CD4-positive, alpha-beta T cell treated with Interleukin-15 for 1 hour (primary cell): ENCODE measurements around the gene WASF3.

Experiments
- DNase-seq: peaks from one replicate; pipeline ENCODE4 v3.0.0-alpha.2; 2020

The WASF3 gene

DNA sequence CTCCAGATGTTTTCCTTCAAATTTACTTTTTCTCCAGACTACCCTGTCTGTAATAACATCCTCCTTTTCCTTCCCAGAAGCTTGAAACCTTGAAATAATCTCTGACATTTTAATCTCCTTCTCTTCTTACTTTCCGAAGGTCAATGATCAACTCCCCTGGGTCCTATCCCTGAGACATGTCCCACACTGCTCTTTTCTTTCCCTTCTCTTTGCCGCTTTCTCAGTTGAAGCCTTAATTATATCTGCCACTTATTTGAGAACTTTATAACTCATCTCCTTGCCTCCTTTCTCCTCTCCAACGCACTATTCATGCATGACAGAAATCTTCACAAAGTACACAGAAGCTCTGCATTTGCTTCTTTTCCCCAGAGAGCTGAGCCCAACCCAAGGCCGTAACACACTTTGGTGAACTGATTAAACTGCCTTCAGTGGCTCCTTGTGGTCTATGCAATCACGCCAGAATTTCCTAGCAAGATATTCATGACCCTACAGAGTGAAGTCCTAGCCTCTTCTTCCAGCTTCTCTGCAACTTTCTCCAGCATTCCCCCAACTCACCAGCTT lies 9.2 kb upstream of the WASF3 start:
- DNase-seq: no peak

DNA sequence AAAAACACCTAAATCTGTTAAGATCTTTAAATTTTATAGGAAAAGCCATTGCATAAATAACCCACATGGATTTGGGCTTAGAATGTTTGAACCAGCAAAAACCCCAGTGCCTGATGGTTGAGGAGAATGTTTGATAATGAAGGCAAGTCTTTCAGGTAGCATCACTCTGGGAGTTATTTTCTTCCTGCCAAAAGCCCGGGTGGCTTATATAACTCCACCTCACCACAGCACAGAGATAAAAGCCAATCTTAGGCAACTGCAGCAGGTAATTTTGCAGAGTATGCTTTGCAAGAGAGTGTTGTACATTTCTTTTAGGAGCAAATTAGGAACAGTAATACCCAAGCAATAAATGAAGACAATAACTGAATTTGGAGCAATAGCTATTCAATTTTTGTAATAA lies 7.8 kb upstream of the WASF3 start:
- no peak for DNase-seq

DNA sequence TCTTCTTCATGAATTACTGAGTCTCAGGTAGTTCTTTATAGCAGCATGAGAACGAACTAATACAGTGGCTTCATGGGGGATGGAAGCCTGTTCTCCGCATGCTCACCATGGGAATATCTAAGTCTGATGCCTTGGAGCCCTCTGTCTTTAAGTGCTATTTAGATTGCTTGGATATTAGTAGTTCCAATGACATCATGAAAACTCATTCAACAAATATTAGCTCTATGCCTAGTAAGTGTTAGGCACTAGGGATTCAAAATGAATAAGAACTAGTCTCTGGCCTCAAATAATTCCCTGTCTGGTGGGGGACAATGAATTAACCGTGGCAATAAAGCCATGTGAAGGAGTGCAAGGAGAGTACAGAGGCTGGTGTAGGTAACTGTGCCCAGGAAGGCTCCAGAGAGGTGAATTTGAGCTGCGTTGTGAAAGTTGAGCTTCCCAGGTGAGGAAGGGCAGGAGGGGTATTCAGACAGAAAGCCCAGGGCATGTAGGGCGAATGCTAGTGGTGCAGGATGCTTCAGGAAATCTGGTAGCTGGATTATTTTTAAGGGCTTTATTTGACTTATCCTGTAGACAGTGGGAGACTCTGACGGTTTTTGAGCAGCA lies 6.1 kb upstream of the WASF3 start:
- DNase-seq: no peak

DNA sequence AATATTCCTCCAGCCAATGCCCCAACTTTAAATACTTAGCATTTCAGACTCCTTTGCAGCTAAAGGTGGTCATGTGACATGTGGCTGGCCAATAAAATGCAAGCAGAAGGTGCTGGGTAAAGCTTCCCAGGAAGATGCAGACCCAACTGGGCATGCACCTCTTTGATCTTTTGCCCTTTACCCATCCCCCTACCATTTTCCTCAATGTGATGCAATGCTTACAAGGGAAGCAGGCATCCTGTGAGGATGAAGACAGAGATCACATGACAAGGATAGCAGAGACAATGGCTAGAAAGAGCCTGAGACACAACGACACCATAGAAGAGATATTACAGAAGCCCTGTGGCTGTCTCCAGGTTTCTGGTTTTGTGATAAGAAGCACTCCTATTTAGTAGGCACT lies 2.1 kb upstream of the WASF3 start:
- no peak for DNase-seq

DNA sequence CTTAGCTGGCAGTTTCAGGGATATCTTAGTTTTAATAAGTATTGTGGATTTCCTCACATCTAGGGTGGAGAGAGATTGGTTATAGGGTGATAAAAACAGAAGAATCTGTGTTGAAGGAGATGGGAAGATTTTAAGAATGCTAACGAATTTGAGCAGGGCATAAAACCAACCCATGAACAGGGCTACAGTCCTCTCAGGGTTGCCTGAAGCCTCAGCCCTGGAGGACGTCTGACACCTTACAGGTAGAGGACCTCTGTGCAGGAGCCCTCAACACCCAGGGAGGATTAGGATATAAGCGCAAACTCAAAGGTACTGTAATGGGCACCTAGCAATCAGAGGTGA lies 461 bp upstream of the WASF3 start:
- no peak for DNase-seq

DNA sequence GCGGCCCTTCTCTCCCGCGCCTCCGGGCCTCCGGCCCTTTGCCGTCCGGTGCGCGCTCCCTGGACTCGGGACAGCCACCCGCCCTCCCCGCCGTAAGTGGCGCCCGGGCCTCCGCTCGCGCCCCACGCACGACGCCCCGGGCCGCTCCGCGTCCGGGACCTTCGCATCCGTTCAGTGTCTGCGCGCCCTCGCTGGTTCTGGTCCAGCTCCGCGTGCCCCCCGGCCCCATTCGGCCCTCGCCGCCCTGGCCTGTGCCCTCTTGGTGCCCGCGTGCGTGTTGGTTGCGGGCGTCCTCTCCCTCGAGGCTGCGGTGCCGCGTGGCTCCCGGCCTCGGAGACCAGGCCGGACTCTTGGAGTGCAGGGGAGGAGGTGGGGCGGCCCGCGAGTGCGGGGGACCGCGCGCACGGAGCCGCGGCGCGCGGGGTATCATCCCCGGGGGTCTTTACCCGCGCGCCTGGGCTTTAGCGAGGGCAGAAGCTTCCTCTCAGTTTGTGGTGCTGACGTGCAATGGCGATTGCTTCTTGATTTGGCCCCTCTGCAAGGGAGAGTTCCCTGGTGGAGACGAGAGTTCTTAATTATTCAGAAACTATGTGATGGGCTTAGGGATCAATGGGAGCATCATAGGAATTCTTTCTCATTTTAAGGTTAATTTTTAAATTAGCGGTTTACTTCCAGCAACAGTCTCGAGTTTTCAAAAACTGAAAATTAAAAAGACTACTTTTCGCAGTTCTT lies 757 bp downstream of the WASF3 start:
- no peak for DNase-seq

DNA sequence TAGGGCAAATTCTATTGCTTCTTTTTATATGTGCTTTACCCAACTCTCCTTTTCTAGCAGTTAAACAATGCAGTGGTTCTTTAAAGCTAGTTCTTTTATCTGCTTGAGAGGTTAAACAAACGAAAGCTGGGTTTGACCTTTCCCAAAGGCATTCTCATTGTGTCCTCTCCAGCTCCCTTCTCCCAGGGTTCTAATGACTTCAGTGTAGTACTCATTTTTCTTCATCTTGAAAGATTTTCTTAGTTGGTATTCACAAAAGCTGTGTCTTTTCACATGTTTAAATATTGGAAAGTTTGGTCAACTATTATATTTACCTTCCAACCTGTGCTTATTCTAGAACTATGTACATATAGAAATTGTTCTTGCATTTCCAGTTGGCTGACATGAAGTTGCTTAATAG lies 1.5 kb downstream of the WASF3 start:
- DNase-seq: no peak

DNA sequence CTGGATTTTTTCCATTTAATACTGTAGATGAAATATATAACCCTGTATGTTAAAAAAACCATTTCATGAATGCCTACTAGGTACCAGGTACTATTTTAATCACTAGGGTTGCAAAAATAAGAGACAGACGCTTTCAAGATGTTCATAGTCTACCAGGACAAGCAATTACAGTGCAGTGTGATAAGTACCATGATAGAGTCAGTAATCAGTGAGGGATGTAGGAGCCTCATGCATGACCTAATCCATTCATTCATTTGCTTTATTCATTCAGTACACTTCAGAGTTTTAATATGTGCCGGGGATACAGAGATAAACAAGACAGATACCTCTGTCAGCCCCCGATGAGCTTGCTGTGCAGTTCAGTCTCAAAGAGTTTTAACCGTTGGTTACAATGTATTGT lies 3.0 kb downstream of the WASF3 start:
- no peak for DNase-seq

DNA sequence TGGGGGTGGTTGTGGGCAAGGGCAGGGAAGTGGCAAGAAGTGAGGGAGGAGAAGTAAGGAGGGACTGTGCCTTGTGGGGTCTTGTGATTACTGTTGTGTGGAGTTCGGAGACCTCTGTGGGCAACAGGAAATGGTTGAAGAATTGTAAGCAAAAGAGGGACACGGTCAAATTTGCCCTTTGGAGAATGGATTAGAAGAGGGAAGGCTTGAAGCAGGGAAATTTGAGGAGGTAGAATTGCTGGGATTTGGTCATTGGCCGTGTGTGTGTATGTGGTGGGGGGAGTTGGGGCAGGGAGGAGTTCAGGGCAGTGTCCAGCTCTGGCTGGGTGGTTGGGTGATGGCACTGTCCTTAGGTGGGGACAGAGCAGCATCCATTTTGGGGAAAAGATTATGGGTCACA lies 3.6 kb downstream of the WASF3 start:
- no peak for DNase-seq

DNA sequence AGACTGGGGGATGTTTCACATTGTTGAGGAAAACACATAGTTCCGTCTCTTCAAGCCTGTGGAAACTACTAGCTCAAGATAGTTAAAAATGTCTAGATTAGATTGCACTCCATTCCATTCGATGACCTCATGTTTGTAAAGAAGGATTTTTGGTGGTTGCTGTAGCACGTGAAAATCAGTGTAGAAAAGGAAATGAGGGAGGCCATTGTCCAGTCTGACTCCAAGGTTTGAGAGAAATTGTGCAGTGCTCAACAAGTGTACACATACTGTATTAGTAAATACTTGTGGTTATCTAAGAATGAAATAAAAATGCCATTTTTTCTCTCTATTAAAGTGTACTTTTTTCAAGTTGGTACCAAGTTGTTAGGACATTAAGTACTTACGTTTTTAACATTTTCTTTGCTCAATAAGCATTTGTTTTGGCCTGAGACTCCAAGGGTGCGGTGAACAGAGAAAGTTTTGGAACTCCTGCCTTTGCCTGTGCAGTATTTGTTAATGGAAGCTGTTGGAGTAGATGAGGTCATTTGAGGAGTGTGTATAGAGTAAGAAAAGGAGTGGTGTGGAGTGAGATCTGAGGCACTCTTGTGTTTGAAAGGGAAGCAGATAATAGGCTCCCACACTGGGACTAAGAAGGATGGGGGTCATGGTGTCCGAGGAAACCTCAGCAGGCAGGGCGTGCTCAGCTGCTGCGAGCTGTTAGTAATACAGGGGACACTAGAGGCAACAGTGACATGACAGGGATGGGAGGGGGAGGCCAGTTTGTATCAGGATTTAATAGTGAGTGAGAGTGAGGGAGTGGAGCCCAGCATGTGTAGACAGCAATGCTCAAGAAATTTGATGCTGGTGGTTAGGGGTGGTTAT lies 4.4 kb downstream of the WASF3 start:
- DNase-seq: no peak

DNA sequence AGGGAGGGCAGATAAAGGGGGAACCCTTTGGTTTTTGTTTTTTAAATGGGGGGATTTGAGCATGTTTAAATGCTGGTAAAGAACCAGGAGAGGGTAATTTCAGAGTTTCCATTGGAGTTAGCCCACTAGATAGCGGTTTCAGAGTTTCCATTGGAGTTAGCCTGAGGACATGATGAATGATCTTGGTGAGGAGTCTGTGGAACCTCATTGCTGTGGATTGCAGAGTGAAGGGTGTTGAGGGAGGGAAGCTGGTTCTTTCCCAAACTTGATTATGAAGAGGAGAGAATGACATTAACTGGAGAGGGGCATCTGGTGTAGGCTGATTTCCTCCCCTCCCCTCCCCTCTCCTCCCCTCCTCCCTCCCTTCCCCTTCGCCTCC lies 5.0 kb downstream of the WASF3 start:
- DNase-seq: no peak

DNA sequence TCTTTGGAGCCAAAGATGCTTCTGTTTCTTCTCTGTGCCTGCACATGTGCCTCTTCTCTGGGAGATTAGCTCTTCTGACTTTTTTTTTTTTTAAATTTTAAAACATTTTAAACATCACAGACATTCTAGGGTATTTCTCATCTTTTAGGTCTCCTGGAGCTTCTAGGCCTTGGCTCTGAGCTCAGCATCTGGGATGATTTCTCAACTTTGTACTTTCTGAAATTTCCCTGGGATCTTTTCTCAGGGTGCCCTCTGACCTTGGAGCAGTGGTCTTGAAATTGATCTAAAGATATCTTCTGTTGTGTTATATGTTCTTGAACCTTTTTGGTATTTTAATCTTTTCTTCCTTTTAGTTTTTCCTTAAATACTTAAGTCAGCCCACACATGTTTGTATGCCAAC lies 6.2 kb downstream of the WASF3 start:
- no peak for DNase-seq

DNA sequence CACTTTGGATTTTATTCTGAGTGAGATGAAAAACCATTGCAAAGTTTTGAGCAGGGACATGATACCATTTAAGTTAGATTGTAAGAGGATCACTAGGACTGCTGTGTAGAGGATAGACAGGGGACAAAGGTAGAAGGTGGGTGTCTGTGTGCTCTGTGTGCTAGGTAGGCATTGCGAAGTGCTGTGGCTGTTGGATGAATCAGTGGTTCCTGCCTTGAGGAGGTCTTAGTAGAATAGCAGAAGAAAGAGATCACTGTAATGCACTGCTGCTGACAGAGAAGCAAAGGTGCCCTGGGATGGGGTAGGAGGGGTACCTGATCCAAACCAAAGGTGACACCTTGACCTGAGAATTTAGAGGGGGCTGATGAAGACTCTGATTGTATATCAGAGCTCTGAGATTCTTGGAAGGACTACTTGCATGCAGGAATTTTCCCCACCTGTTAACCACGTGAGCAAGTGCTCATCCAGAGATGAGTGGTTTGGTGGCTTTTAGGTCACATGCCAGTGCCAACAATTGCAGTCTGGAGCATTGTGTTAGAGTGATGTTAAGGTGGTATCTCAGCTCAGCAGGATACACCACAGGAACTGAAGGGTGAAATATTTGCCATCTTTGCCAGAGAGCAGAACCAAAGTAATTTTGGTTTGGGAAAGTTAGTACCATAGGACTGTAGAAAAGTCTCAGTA lies 10.8 kb downstream of the WASF3 start:
- no peak for DNase-seq

DNA sequence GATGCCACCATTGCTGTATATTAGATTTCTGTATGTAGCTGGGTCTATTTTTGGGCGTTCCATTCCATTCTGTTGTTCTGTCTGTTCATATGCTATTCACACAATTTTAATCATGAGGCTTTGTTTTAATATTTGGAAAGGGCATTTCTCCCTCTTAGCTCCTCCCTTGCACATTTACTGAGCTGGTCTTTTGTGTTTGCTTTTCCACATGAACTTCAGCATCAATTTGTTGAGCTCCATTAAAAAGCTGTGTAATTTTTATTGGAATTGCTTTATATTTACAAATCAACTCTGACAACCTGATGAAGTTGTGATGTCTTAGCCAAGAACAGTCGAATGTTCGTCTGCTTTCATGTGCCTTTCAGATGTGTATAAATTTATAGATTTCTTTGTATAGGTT lies 14.0 kb downstream of the WASF3 start:
- DNase-seq: no peak

DNA sequence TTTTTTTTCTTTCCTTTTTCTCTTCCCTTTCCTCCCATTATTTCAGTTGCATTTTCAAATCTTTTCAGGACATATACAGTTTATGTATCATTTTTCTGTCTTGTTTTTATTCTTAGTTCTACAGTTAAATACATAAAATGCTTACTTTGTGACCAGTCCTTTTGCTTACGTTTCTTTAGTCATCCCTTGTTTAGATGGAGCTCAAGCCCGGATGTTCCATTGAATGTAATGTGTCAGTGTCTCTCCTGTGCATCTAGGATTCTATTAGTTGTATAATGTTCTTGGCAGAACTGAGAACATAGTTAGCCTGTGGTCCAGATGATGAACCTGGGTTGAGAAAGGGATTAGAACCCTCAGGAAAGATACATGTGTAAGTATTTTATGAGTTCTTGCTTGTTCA lies 17.8 kb downstream of the WASF3 start:
- no peak for DNase-seq

DNA sequence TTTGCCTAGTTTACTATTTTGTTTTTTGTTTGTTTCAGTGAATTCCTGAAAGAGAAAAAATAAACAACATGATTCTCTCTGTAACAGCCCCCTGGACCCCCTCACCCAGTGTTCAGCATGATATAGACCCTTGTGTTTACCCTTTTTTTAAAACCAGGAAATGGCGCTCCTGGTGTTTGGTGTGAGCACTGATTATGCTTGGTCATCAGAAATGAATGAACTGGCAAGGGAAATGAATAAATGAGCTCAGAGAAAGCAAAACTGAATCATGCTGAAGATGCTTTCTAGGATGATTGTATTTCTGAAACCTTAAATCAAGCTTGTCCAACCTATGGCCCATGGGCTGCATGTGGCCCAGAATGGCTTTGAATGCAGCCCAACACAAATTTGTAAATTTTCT lies 22.1 kb downstream of the WASF3 start:
- DNase-seq: no peak

DNA sequence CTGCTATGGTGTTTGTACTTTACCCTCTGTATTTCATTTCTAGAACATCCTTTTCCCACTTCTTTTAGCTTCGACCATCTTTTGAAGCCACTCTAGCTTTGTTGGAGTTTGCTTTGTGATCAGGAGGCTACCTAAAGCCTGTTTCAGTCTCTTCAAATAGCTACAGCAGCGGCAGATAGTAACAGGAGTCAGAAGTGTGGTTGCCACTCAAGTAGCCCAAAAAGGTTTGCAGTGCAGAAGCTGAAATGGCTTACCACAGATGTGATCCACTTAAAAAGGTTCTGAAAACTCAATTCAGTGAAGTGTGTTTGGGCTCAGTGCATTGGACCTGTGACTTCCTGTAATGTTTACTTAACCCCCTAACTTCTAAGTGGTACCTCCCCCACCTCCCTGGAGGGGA lies 26.2 kb downstream of the WASF3 start:
- DNase-seq: no peak

DNA sequence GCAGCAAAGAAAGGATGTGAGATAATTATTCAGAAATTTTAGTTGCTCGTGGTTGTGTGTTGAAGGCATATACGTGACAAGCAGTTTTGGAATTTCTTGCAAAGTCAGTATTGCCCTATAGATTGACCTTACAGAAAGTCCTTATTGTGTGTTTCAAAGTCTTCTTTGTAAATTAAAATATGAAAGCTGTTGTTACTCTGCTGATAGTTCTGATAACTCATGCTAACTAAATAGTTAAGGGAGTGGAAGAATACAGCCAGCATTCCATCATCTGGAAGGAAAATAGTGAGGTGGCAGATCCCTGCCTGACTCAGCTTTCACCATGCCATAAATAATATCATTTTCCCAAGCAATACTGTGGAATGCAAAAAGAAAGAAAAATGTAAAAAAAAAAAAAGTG lies 27.2 kb downstream of the WASF3 start:
- DNase-seq: no peak

DNA sequence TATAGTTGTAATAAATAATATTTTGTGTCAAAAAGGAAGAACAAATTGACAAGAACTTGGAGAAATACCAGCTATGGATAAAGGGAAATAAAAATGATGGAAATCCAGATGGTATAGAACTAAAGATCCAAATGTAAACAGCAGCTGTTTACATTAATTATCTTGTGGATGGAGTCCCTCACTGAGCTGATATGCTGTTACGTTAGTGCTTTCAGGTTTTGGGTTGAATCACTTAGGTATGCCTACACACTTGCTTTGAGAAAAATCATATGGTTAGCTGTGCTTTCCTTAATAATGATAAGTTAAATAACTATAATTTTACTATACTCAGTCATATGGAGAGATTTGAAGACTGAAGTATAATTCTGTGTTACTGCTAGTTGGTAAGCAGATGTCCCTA lies 27.7 kb downstream of the WASF3 start:
- DNase-seq: no peak

DNA sequence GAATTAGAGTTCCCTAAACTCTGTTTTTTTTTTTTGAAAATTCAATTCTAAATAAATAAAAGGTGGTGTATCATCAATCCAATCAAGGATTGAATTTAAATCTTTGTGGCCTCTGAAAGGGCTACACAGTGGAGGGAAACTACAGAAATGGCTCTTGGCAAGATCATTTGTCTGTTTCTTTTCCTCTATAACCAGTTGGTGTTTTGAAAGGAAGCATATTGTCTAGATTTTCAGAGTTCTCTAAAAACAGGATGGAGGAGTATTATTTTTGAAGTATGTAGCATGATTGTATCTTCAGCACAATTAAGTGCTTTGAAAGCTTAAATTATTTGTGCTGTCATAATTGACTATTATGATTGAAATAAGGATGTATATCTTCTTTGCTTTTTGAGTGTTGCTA lies 29.8 kb downstream of the WASF3 start:
- no peak for DNase-seq

DNA sequence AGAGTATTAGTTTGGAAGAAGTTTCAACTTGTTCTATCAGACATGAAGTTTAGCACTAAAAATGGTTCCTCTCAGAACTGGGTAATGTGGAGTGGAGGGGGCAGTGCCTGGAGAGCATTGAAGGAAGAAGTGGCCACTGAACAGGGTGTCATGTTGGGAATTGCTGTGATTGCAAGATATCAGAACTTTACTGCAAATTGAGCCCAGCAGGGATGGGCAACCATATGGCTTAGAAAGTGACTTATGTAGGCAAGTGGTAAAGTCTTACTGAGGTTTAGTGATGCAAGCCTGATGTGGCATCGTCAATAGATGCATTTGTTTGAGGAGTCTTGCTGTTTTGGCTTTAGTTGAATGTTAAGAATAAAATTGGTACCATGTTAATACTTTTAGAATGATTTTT lies 31.7 kb downstream of the WASF3 start:
- DNase-seq: no peak

DNA sequence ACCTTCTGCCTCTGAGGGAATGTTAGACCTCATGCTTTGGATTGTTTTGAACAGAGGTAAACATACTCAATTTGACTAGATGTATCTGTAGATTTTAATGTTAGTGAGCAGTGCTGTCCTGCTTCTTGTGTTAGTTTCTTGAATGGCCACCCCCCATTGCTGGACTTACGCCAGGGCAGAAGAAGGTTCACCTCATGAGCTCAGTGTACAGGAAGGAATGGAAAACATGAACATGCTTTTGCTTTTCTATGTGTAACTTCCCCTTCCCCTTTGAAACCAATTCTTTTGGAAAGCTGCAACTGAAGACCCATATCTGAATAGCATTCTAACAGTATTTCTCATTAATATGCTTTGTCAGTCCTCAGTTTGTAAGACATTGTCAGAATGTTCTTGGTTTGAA lies 32.3 kb downstream of the WASF3 start:
- DNase-seq: no peak

DNA sequence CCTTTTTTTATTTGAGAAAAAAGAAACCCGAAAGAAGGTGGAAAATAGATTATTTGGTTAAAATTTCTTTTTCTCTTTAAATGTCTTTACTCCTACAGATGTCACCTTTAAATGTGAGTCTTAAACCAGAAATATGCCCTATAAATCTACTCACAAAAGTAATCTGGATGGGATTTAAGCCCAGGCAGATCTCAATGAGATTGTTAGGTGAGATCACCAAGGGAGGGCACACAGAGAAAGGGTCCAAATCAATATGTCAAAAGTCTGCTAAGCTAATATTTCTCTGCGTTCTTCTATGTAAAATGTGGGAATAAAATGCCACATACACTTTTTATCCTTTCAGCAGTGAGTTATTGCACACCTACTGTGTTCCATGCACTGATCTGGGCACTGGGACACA lies 32.9 kb downstream of the WASF3 start:
- DNase-seq: no peak

DNA sequence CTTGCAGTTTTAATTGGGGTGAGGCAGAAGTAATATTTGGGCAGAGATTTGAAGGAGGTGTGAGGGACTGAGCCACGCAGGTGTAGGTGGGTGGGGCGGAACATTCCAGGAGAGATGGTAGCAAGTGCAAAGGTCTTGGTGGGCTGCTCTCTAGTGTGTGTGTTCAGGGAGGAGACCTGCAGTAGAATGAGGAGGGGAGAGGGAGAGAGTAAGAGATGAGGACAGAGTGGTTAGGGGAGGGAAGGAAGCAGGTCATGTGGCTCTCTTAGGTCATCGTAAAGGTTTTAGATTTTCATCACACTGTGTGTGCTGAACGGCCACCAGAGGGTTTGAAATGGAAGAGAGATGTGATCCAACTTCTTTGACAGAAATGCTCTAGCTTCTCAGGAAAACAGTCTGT lies 33.5 kb downstream of the WASF3 start:
- DNase-seq: no peak
